ENCODE results near the gene KCNA2.
A peak's percentile ranks its signal among the peaks of the same experiment; 100 is the strongest.

Gene KCNA2

DNA sequence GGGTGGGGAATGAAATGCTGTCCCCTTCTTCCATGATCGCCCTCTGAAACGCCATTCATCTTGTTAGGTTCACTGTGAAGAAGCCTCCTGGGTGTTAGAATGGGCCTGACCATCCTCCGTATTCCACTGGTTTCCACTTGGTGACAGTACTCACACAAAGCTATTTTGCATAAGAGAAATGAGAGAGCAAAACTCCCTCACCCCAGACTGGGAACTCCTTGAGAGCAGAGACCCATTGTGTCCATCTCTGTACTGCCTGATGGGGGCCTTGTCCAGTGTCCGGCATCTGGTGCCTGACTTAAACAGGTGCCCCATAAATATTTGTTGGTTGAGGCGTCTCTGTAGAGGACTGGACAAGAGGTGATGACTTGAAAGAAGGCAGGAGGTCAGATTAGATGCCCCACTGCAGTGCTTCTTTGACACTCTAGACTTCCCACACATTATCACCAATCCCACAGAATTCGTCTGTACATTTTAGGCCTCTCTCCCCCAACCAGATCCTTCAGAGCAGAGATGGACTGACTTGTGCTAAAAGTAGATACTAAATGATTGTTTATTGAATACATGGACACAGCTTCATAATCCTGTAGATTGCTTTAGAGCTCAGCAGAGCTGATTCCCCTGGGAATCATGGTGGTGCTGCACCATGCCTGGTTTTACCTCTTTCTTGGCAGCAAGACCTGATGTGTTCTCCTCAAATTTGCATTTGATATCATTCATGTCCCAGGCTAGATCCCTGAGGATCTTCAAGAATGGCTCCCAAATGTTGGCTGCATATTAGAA, 22.4 kb upstream of the KCNA2 start:
- DNase-seq = no peak

DNA sequence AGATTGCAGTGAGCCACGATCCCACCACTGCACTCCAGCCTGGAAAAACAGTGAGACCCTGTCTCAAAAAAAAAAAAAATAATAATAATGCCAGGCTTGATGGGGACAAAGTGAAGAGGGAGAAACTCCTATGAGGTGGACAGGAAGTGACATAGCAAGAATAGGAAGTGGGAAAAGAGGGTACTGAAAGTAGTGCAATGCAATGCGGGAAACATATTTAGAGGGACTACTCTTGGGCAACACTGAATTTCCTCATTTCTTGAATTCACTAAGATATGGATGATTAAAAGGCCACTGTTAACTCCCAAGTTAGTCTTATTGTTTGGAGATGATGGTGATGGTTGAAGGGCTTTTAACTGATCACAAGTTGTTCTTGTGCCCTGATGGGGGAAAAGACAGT, 21.6 kb upstream of the KCNA2 start:
- DNase-seq = no peak

DNA sequence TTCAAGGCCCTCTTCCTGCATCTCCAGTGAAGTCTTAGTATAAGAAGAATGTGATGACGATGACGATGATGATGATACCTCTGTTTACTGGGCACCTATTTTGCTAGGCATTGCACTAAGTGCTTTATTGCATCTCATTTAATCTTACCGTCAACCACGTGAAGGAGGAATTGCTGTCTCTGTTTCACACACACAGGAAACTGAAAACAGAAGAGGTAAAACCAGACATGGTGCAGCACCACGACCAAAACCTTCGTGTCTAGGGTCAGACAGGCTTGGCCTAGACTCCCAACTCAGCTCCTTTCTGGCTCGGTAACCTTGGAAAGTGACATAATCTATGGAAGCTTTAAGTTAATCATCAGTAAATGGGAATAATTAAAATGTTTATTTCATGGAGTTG, 20.7 kb upstream of the KCNA2 start:
- DNase-seq = no peak

DNA sequence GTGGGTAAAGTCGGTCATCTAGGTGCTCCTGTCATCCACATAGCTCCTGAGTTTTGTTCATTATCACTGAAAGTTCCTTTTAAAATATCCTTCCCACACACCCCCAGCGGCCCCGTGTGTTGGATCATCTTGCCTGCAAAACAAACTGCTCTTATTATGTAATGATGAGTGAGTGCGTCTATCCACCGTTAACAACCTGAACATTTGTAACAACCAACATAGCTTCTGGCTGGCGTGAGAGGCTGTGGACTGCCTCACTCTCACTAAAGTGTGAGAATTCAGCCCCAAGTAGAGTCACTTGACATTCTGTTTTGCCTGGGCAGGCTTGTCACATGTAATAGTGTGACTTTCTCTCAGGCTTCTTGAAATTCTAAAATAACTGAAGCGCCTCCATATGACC, 14.5 kb upstream of the KCNA2 start:
- no peak for DNase-seq

DNA sequence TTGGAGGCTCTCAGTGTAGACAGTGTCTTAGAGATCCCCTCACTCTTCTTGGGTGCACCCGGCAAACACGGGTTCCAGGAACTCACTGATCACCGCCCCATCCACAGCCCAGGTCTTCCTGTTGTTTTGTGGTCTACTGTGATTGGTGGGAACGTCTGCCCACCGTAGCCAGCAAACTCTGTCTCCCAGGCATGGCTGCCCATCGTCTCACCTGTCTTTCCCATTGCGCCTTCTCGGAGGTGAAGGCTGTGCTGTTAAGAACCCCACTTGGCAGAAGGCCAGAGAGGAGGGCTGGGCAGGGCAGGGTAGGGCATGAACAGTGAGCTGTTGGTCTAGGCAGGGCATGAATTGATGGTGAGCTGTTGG, 14.1 kb upstream of the KCNA2 start:
- peak; percentile 21 for DNase-seq

DNA sequence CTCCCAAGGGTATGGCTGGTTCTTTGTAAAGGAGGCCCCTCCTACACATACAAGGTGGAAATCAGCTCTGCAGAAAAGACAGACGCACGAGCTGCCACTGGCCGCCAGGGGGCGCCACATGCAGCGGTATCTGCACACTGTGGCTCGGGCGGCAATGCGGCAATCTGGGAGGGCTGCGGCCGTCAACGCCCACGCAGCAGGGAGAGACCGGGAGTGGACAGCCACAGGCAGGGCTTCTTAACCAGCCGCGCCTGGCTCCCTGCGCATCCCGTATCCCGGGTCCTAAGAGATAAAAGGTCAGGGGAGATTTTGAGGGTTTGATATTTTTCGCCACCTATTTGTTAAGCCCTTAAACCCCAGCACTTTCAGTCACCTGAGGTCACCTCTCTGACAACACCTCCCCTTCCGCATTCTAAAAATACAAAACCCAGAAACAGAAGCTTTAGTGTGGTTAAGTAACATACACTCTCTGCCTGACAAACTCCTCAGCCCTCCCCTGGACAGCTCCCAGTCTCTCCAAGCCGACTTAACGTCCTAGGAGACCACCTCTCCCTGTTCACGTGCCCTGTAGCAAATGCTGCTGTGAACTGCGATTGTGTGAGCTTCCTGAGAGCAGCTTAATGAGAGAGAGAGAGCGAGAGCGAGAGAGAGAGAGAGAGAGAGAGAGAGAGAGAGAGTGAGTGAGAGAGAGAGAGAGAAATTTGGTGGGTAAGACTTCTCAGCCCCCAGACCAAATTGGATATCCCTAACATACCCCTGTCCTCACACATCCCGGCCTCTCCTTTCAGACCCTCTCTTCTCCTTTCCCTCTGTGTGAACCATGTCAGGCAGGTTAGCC, 13.5 kb upstream of the KCNA2 start:
- DNase-seq = peak; percentile 85

DNA sequence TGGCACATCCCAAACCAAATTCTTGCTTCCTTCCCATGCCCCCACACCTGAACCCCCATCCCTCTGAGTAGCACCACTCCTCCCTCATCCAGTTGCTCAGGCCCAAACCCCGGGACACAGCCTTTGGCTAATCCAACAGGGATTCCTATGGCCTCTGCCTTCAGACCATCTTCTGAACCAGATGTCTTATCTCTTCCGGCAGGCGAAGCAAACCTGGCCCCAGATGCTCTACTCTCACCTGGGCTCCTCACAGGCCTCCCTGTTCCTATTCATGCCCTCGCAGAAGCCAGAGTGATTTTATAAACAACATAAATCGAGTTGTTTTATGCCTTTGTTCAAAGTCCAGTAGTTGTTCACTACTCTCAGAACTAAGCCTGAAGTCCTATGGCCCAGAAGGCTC, 12.5 kb upstream of the KCNA2 start:
- no peak for DNase-seq

DNA sequence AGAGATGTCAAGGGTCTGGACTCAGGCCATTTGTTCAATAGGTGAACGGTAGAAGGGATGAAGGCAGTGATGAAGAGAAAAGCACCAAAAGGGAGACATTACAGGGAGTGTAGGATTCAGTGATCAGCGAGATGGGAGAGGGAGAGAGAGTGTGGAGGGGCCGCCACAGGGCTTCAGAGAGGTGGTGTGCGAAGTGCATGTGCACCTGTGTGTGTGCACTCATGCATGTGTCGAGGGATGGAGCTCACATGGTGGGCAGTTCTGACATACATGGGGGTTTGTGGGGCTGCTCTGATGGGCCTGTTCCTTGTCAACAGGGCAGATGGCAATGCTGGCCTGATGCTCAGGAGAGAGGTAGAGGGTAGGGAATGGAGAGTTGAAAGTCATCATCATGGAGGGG, 11.4 kb upstream of the KCNA2 start:
- no peak for DNase-seq

DNA sequence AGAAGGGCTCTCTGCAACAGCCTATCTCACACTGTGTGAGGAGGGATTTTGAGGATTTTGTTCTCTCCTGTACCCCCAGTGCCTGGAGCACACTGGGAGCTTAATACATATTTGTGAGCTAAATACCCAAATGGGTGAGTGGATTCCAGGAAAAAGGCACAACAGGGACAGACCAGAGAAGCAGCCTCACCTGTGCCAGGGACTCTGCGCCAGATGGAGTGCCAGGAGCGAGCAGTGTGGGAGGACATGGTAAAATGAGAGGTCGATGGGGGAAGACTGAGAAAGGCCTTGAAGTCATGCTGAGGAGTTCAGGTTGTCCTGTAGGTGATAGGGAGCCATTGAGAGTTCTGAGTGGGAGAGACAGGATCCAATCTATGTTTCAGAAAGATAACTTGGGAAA, 11.0 kb upstream of the KCNA2 start:
- DNase-seq = no peak

DNA sequence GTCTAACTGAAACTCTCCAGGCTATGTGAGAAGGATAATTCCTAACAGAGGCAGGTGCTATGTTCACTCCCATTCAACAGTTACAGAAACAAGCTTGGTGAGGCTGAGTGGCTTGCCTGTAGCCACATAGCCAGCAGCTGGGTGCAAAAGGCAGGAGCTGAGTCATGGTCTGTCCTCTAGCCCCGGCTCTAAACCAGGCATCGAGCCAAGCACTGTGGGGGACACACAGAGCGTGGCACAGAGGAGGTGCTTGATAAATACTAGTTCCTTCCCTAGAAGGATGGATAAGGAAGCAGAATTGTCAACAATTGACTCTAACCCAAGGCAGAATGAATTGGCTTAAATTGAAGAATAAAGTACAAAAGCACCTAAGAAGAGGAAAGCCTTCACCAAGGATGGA, 10.4 kb upstream of the KCNA2 start:
- DNase-seq = peak; percentile 84

DNA sequence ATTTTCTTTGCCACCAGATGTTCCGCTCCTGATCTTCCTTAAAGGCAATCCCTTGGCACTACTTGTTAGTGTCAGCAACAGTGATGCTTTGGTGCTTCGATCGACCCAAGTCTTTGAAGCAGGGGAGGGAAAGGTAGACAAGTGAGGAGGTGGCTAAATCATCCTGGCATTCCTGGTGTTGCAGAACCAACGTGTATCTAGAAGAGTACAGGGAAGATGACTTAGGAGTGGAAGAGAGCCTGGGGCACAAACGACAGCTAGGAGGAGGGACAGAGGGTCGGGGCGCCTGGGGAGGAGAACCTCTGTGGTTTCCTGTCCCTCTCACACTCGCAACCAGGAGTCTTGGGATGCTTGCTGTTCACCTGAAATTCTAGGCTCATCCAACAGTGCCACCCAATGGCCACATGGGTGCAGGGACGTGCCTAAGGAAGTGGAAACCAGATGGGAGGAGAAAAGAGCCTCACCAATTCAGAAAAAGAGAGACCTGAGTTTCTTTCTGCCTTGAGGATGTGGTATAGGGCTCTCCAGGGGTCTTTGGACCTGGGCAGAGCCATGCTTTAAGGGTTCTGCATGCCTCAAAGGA, 9.5 kb upstream of the KCNA2 start:
- peak; percentile 86 for DNase-seq

DNA sequence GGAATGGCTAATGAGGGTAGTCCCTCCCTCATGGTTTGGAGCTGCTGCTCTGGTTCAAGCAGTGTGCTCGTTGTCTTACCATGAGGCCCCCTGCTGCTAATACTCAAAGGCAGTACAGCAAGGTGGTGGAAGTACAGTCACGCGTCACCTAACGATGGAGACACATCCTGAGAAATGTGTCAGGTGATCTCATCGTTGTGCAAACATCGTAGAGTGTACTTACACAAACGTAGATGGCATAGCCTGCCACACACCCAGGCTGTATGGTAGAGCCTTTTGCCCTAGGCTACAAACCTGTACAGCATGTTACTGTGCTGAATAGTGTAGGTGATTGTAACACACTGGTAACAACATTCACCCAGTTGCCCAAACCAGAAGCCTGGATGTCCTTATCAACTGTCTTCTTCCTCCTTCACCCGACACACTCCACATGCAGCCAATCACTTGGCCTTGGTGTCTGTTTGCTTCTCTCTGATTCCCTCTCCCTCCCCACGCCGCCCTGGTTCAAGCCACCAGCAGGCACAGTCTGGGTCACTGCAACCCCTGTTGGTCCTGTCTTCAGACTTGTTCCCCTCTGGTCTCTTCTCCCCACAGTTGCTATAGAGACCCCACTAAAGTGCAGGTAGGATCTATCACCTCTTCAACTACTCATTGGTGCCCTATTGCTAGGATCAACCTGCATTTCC, 6.0 kb upstream of the KCNA2 start:
- peak; percentile 92 for DNase-seq

DNA sequence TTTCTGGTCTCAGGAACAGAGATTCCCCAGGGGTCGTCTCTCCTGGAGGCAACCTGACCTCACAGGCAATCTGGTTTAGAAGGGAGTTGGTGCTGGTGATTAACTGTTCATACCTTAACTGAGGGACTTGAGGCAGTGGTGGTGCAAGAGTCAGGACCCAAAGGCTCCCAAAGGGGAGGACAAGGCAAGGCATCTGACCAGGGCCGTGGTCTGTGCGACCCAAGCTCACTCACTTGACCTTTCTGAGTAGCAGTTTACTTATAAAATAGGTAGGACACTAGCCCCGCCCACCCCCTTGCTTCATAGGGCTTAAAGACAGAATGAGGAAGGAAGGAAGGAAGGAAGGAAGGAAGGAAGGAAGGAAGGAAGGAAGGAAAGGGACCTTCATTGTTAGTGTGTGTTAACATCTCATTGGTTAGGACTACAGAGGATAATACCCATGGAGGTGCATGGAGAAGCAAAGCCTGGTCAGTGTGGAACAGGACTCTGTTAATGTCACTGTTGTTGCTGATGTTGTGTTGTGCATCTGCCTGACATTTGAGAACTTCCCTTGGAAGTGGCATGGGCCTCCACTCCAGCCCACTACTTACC, 4.6 kb upstream of the KCNA2 start:
- no peak for DNase-seq

DNA sequence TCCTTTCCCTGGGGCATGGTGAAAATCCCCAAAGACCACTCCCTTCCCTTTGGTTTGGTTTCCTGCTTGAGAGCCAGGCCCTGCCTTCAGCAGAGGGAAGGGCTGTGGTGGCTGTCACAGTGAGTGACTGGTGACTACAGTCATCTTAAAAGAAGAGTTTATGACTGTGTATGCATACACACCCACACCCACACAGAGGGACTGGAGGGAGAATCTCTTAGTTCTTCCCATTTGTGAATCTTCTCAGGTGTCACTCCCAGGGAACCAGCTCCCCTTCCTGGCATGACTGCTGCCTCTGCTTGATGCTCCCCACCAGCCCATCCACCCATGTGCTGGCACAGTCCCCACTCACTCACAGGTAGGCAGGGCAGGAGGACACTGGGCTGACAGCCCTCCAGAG, 3.9 kb upstream of the KCNA2 start:
- DNase-seq = no peak

DNA sequence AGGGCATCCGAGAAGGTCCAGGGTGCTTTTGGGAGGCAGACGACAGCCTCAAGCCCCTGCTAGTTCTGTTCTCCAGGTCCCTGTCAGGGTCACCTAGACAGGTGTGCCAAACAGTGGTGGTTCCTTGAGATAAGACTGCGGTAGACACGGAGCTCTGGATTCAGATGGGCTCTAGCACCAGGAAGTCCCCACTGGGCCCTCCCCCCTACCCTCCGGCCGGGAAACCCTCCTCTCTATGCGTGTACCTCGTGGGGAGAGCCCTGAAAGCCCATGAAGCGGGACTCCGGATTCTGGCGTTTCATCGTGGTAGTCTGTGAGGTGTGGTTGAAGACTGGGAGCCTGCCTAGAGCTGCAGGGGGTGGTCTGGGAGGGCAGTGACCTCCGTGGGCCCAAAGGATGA, 2.1 kb upstream of the KCNA2 start:
- DNase-seq = no peak

DNA sequence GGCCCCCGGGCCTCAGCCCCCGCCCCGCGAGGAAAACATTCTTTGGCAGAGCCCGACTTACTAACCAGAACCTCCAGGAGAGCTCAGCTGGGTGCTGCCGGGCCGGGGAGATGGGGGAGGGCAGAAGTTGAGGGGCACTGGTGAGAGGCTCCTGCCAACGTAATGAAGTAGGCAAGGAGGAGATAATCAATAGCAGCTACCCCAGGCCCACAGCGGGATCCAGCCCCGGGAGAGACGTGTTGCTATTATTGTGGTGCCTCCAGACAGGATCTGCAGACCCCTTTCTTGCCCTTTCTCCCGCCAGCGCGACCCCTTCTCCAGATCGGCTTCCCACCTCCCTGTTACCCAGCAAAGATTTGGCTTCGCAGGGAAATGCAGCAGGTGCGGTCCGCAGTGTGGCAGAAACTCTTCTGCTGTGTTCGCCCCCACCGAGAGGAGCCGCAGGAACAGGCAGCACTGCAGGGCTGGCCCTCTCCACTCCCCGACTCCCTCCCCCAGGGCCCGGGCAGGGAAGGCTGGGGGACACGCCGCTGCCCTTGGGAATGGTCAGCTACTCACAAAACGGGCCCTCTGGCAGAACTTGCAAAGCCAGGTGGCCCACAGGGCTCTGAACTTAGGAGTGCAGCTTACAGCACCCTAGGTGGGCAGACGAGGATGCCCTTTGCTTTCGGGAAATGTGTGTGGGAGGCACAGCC, 1.5 kb upstream of the KCNA2 start:
- peak; percentile 39 for DNase-seq

DNA sequence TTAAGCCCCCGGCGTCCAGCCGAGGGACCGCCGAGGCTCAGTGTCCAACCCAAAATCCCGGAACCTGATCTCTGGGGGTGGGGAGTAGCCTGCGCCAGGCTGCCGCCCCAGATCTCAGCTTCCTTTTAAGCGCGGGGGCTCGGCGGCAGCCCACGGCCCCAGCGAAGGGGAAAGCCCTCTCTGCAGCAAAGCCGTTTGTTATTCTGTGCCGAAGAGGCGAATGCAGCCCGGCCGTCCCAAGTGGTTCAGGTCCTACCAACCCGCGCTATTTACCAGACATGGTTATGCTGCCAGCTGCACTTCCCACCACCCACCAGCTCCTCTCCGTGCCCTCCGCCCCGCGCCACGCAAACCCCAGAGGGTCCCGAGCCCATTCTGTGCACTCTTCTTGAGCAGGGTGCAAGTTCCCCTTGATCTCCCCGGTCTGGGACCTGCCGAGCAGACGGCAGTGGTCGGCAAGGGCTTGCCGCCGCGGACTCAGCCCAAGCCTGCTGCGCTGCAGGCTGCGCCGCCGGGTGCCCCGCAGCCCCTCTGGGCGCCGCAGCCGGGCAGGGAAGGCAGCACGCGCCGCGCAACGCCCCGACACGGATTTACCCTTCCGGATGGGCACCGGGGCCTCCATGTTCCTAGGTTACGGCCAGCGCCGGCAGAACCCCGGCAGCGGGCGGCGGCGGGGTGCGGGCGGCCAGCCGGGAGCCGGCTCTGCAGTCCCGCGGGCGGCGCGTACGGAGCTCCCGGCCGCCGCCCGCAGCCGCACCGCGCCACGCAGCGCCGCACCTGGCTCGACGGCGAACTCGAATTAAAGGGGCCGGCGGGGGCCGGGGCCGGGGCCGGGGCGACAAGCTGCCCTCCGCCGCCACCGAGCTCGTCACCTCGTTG, 738 bp upstream of the KCNA2 start:
- DNase-seq = peak; percentile 56

DNA sequence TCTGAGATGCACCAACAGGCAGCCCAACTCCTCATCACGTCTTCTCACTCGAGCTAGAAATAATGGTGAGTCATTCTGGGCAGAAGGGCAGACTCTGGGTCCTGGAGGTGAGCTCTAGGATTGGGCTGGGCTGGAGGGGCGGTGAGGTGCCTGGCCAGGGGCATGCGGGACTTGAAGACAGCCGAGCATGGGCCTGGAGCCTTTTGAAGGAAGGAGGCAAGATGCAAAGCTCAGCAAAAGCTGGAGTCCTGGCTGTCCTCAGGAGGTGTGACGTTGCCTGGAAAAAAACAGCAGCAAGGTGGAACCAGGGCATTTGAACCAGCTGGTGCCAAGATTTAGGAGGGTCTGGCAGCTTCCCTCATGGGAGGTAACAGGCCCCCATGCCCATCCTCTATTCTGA, 712 bp downstream of the KCNA2 start:
- no peak for DNase-seq

DNA sequence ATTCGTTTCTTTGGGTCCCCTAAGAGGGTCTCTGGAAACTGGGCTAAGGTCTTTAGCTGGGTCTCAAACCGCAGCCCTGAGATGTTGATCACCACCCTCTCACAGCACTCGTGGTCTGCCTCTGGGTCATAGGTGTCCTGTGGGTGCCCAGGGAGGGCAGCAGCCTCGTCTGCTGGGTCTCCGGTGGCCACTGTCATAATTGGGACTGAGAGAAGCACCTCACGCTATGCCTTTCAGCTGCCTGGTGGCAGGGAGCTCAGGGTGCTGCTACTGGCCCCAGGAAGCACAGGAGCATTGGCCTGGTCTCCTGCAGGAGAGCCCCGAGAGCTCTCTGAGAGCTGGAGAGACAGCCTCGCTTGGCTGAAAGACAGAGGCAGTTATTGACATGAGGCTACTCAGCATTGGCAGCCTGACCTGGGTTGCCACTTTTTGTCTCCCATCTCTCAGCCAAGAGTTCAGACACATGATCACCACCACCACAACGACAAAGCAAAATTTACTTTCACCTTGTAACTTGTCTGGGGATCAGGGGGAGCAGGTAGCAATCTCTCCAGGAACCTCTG, 1.5 kb downstream of the KCNA2 start:
- DNase-seq = no peak

DNA sequence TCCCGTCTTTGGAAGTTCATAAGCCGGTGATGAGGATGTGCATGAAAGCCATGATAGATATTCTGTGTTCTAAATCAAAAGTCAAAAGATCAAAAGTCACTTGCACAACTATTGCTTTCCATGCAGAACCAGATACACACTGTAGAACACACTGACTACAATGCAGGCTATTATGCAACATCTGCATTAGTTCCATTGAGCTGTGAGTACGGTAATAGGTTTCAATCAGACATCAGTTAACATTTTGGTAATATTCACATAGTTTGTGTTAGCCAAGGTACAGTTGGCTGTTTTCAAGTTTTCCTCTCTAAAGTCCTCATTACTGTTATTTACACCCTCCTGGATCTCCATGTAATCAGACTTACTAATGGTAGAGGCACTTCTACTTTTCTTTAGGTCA, 3.1 kb downstream of the KCNA2 start:
- DNase-seq = no peak

DNA sequence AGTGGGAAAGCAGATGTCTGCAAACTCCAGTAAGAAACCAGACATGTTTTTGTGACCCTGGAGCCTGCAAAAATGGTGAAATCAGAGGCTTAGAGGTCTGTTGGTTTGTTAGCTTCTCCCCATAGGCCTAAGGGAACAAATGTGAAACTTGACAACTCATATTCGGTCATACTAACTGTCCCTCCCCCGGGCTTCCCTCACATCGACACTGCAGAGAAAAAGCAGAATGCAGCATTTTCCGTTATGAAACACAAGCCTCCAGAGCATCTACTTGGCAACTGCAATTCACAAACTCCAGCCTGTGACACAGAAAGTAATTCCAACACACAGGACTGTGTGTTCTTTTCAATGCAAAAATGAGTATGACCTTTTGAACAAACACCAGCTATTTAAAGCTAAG, 3.7 kb downstream of the KCNA2 start:
- no peak for DNase-seq
